ENCODE data around the gene MDK.

The MDK gene

DNA sequence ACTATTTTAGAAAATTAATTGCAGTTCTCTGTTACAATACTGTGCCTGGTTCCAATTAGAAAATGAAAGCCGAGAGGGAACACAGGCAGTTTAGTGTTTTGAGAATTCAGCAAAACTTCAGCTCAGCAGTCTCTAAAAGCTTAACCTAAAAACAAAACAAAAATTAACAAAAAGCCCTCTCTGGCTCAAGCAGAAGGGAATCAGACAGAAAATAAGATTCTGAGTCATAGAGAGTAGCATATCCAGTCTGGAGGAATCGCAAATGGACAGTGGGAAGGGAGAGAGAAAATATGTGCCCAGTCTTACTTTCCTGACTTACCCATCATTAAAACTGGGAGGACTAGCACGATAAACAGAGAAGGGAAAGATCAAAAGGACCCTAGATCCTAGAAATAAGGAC, 48.2 kb downstream of the MDK start (continued):
- TF ChIP-seq AEBP2 (tag by site-specific recombination; IDR thresholded peaks at IDR 0.05; ENCODE audit: borderline replicate concordance) = no peak
- TF ChIP-seq ZXDB (tag by site-specific recombination; IDR thresholded peaks at IDR 0.05) = no peak
- no peak for TF ChIP-seq REST (tag by site-specific recombination; IDR thresholded peaks at IDR 0.05)
- TF ChIP-seq, protein P1, sequence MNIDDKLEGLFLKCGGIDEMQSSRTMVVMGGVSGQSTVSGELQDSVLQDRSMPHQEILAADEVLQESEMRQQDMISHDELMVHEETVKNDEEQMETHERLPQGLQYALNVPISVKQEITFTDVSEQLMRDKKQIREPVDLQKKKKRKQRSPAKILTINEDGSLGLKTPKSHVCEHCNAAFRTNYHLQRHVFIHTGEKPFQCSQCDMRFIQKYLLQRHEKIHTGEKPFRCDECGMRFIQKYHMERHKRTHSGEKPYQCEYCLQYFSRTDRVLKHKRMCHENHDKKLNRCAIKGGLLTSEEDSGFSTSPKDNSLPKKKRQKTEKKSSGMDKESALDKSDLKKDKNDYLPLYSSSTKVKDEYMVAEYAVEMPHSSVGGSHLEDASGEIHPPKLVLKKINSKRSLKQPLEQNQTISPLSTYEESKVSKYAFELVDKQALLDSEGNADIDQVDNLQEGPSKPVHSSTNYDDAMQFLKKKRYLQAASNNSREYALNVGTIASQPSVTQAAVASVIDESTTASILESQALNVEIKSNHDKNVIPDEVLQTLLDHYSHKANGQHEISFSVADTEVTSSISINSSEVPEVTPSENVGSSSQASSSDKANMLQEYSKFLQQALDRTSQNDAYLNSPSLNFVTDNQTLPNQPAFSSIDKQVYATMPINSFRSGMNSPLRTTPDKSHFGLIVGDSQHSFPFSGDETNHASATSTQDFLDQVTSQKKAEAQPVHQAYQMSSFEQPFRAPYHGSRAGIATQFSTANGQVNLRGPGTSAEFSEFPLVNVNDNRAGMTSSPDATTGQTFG (tag by site-specific recombination; IDR thresholded peaks at IDR 0.05; ENCODE audit: borderline replicate concordance) = no peak

- CTCF ChIA-PET = interaction anchor here (1.2 to 2.3 kb wide), 2 partner anchors 12 to 99 kb away, joined by 3 to 5 read pairs; no protein-coding TSS in a partner anchor
- peaks cover 0 to 52% of the 10 kb centered on the region in 2 experiments; a peak in 1 of 3 replicates for H3K36me3 ChIP-seq (ENCODE audit: control insufficient read depth in 2 of 2, insufficient read depth in 1 of 2, low read length in 2 of 2)
- no peaks in the 10 kb centered on the region for H3K4me1 ChIP-seq (ENCODE audit: control insufficient read depth, insufficient read depth, low read length)
- H3K27ac ChIP-seq (ENCODE audit: extremely low read depth, low read depth, low read length) = no peak overlapping the region
- no peak overlapping the region for H3K4me3 ChIP-seq (ENCODE audit: low read depth, low read length)
- no peak for TF ChIP-seq ZNF48 (tag by site-specific recombination; IDR thresholded peaks at IDR 0.05)
- H3K9me3 ChIP-seq (ENCODE audit: control insufficient read depth, insufficient read depth, low read depth, low read length) = no peaks in the 10 kb centered on the region
- POLR2A ChIA-PET = no interaction called here
Observed at GRCh38 chr11:46431211-46431610, 49.7 kb downstream of the MDK start.
